Natural killer cell (primary cell): ENCODE data around the gene LCN1. TPM values are rescaled to one million over a fixed set of nuclear protein-coding genes. Genes with fewer than 3 reads are reported as not detected.

ENCODE experiments used
- ATAC-seq, 3 donors: fragments of 150-1000 bp in 2 of 3; fragments of 200-7000 bp in 1 of 3; cut with Tn5 transposase; 1 replicate in 1 of 3; 2 replicates in 2 of 3; pipeline ENCODE4 v1.10.0; 2021; ENCODE audit warnings: mild to moderate bottlenecking in 2 of 3, moderate library complexity in 2 of 3
- DNase-seq, 2 donors: peaks; one replicate each; pipeline versions ENCODE4 v3.0.0 to v3.0.0-alpha.2; 2013 to 2021; ENCODE audit warnings: mixed read lengths in 1 of 2
- H3K27ac ChIP-seq: one replicate; pipeline ENCODE4 v1.5.1; 2013; ENCODE audit warnings: mild to moderate bottlenecking, low read length
- H3K27me3 ChIP-seq: one replicate; pipeline ENCODE4 v1.6.1; 2013; ENCODE audit warnings: low read length; ENCODE audit not compliant: control insufficient read depth, insufficient read depth
- H3K36me3 ChIP-seq: one replicate; pipeline ENCODE4 v1.6.1; 2013; ENCODE audit warnings: low read length; ENCODE audit not compliant: control insufficient read depth, insufficient read depth
- H3K4me1 ChIP-seq: one replicate; pipeline ENCODE4 v1.6.1; 2013; ENCODE audit warnings: low read length; ENCODE audit not compliant: control insufficient read depth, insufficient read depth
- H3K4me3 ChIP-seq: one replicate; pipeline ENCODE4 v1.5.1; 2013; ENCODE audit warnings: low read length
- H3K9me3 ChIP-seq: one replicate; pipeline ENCODE4 v1.6.1; 2013; ENCODE audit warnings: low read length; ENCODE audit not compliant: control insufficient read depth, insufficient read depth
- H3K27ac Mint-ChIP-seq, 2 donors: one replicate each; pipeline ENCODE4 v1.8.0; 2022; ENCODE audit warnings: mild to moderate bottlenecking in 2 of 2, mixed read lengths in 2 of 2, moderate library complexity in 1 of 2
- H3K27me3 Mint-ChIP-seq, 2 donors: one replicate each; pipeline ENCODE4 v1.8.0; 2022; ENCODE audit warnings: low read depth in 2 of 2, mixed read lengths in 2 of 2
- H3K36me3 Mint-ChIP-seq: one replicate; pipeline ENCODE4 v1.8.0; 2022; ENCODE audit warnings: mixed read lengths
- H3K4me1 Mint-ChIP-seq, 2 donors: one replicate each; pipeline ENCODE4 v1.8.0; 2022; ENCODE audit warnings: mixed read lengths in 2 of 2
- H3K4me3 Mint-ChIP-seq: one replicate; pipeline ENCODE4 v1.8.0; 2022; ENCODE audit warnings: mild to moderate bottlenecking, moderate library complexity, mixed read lengths
- H3K9me3 Mint-ChIP-seq, 2 donors: one replicate each; pipeline ENCODE4 v1.8.0; 2022; ENCODE audit warnings: mixed read lengths in 2 of 2
- CTCF ChIP-seq: fragments of 200-600 bp; IDR thresholded peaks from one replicate; pipeline ENCODE4 v1.8.0; 2022; ENCODE audit warnings: antibody characterized with exemption
- WGBS: methylation state at CpG from one replicate; pipeline ENCODE4 v1.1.7; 2013; ENCODE audit warnings: missing lambda C conversion rate; ENCODE audit not compliant: insufficient coverage; 5-methylcytosine and 5-hydroxymethylcytosine counted together
- intact Hi-C: fragments of 100-400 bp; cut with micrococcal nuclease; formaldehyde crosslinking; loops from one replicate; pipeline ENCODE4 v1.14.2; 2022
- total RNA-seq, 4 donors: library from RNA; stranded (reverse); fragments of 120-200 nt in 1 of 4; gene quantifications; one replicate each; pipeline versions ENCODE4 v1.2.3 to v1.2.4, GENCODE V29; 2013 to 2022

The LCN1 gene
- total RNA-seq, 3 donors from 2014 or later (not counting 1 experiment from before 2014, with no cell fraction given) = not detected

GRCh38 chr9:135551031-135551430 lies 29.8 kb downstream of the LCN1 start:
- ATAC-seq (no peak), DNase-seq (no peak)
- no peaks in the 10 kb centered on the region for H3K4me1 ChIP-seq
- no peaks in the 10 kb centered on the region for H3K9me3 Mint-ChIP-seq
- no peaks in the 10 kb centered on the region for H3K36me3 ChIP-seq
- H3K9me3 ChIP-seq = no peaks in the 10 kb centered on the region
- no peaks in the 10 kb centered on the region for H3K36me3 Mint-ChIP-seq
- no peak overlapping the region for H3K4me3 Mint-ChIP-seq
- H3K27ac Mint-ChIP-seq = no peak overlapping the region
- no peaks in the 10 kb centered on the region for H3K27me3 ChIP-seq
- TF ChIP-seq CTCF = no peak
- WGBS = 38% methylated on average over 14 of the region's 14 CpGs
- no peak overlapping the region for H3K4me3 ChIP-seq
- intact Hi-C loops = no loop called here
- no peak overlapping the region for H3K27ac ChIP-seq
- H3K27me3 Mint-ChIP-seq = peaks cover 0 to 4% of the 10 kb centered on the region in 2 donors
- no peaks in the 10 kb centered on the region for H3K4me1 Mint-ChIP-seq

- no peak overlapping the region for H3K4me3 ChIP-seq
- H3K4me1 ChIP-seq = no peaks in the 10 kb centered on the region
- peaks cover 0 to 4% of the 10 kb centered on the region in 2 donors for H3K27me3 Mint-ChIP-seq
- no peaks in the 10 kb centered on the region for H3K9me3 ChIP-seq
- 91% methylated on average over 13 of the region's 13 CpGs for WGBS
- H3K36me3 Mint-ChIP-seq = no peaks in the 10 kb centered on the region
- H3K4me1 Mint-ChIP-seq = no peaks in the 10 kb centered on the region
- H3K27me3 ChIP-seq = no peaks in the 10 kb centered on the region
- H3K27ac ChIP-seq = no peak overlapping the region
- intact Hi-C loops = no loop called here
- H3K36me3 ChIP-seq = no peaks in the 10 kb centered on the region
- DNase-seq (no peak), ATAC-seq (no peak)
- no peak overlapping the region for H3K27ac Mint-ChIP-seq
- no peak for TF ChIP-seq CTCF
- no peaks in the 10 kb centered on the region for H3K9me3 Mint-ChIP-seq
- H3K4me3 Mint-ChIP-seq = no peak overlapping the region
Measured at GRCh38 chr9:135551456-135551855, 30.2 kb downstream of the LCN1 start.

GRCh38 chr9:135552021-135552697 lies 30.9 kb downstream of the LCN1 start:
- Mint-ChIP-seq H3K9me3 (no peaks in the 10 kb centered on the region), H3K4me1 (no peaks in the 10 kb centered on the region), H3K36me3 (no peaks in the 10 kb centered on the region), H3K4me3 (no peak overlapping the region), H3K27me3 (peaks cover 0 to 4% of the 10 kb centered on the region in 2 donors), H3K27ac (no peak overlapping the region)
- intact Hi-C loops = no loop called here
- Histone ChIP-seq H3K27me3 (no peaks in the 10 kb centered on the region), H3K27ac (no peak overlapping the region), H3K4me3 (no peak overlapping the region), H3K36me3 (no peaks in the 10 kb centered on the region), H3K9me3 (no peaks in the 10 kb centered on the region), H3K4me1 (no peaks in the 10 kb centered on the region)
- ATAC-seq = no peak
- DNase-seq = no peak
- WGBS = 86% methylated on average over 18 of the region's 18 CpGs
- no peak for TF ChIP-seq CTCF

GRCh38 chr9:135552698-135553171 lies 31.5 kb downstream of the LCN1 start:
- Mint-ChIP-seq H3K4me1 (no peaks in the 10 kb centered on the region), H3K4me3 (no peak overlapping the region), H3K36me3 (no peaks in the 10 kb centered on the region), H3K27me3 (peaks cover 0 to 4% of the 10 kb centered on the region in 2 donors), H3K27ac (no peak overlapping the region), H3K9me3 (no peaks in the 10 kb centered on the region)
- Histone ChIP-seq H3K4me1 (no peaks in the 10 kb centered on the region), H3K27ac (no peak overlapping the region), H3K36me3 (no peaks in the 10 kb centered on the region), H3K4me3 (no peak overlapping the region), H3K9me3 (no peaks in the 10 kb centered on the region), H3K27me3 (no peaks in the 10 kb centered on the region)
- 86% methylated on average over 13 of the region's 19 CpGs for WGBS
- TF ChIP-seq CTCF = no peak
- DNase-seq (no peak), ATAC-seq (no peak)
- intact Hi-C loops = no loop called here
